ENCODE results near the gene C1orf21. TPM values are rescaled to one million over a fixed set of nuclear protein-coding genes. Genes with fewer than 3 reads are reported as not detected.

The C1orf21 gene
- total and polyA plus RNA-seq, 2 donors (not counting 3 experiments of a cell fraction or from before 2014, with no cell fraction given): 0.79 to 8.5 TPM

DNA sequence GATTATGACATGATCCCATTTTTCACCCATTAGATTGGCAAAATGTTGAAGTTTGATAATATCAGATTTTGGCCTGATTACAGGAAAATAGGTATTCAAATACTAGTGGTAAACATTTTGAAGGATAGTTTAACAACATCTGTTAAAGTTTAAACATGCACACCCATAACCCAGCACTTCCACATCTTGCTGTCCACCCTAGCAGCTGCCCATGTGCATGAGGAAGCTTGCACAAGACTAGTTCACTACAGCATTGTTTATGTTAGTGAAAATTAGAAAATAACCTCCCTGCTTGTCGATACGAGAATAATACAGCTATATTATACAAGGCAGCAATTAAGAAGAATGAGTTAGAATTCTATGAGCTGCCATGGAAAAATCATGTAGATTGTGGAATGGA is 127.6 kb downstream of the C1orf21 start:
- H3K4me1 ChIP-seq (ENCODE audit: control insufficient read depth, extremely low read depth, insufficient read depth, low read length): no peaks in the 10 kb centered on the region
- no peak for TF ChIP-seq JUN (IDR thresholded peaks at IDR 0.05; ENCODE audit: borderline replicate concordance, insufficient read depth, insufficient read length, low read depth)
- TF ChIP-seq CTCF (IDR thresholded peaks at IDR 0.05; ENCODE audit: extremely low read depth in 1 of 2, insufficient read depth in 1 of 2, low read depth in 1 of 2, low read length in 2 of 2): no peak
- no peak for TF ChIP-seq MYC (IDR thresholded peaks at IDR 0.05; ENCODE audit: low read depth, low read length)
- TF ChIP-seq POLR2AphosphoS5 (IDR thresholded peaks at IDR 0.05; ENCODE audit: insufficient read depth, low read depth, low read length): no peak
- TF ChIP-seq POLR2A (IDR thresholded peaks at IDR 0.05; ENCODE audit: low read depth, low read length): no peak
- no peak for TF ChIP-seq FOS (IDR thresholded peaks at IDR 0.05; ENCODE audit: borderline replicate concordance, insufficient read depth, low read length)
- no peak for TF ChIP-seq GATA2 (IDR thresholded peaks at IDR 0.05; ENCODE audit: insufficient read depth, insufficient read length, low read depth, low read length)
- TF ChIP-seq, protein P1, sequence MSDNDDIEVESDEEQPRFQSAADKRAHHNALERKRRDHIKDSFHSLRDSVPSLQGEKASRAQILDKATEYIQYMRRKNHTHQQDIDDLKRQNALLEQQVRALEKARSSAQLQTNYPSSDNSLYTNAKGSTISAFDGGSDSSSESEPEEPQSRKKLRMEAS (IDR thresholded peaks at IDR 0.05; ENCODE audit: insufficient read depth, insufficient read length): no peak
- TF ChIP-seq EZH2 (IDR thresholded peaks at IDR 0.05; ENCODE audit: borderline replicate concordance, low read depth, low read length, severe bottlenecking): no peak
- H3K4me2 ChIP-seq (ENCODE audit: insufficient read depth, low read length): no peak overlapping the region
- no peaks in the 10 kb centered on the region for H3K9me1 ChIP-seq (replicated peaks; ENCODE audit: control insufficient read depth, extremely low read depth, insufficient read depth, low read length)
- no peak for DNase-seq (ENCODE audit: low read depth, low spot score)
- H3K27ac ChIP-seq (ENCODE audit: insufficient read depth, low read depth, low read length): no peak overlapping the region
- no peaks in the 10 kb centered on the region for H4K20me1 ChIP-seq (replicated peaks; ENCODE audit: control insufficient read depth, extremely low read depth, insufficient read depth, low read length)
- H3K9ac ChIP-seq (replicated peaks; ENCODE audit: extremely low read depth, insufficient read depth, low read length): no peak overlapping the region
- CTCF ChIA-PET: no interaction called here
- dilution Hi-C loops (cut with MboI; ENCODE audit: extremely low pct_ligation_motif_present, low sequenced_read_pairs): no loop called here
- no peaks in the 10 kb centered on the region for H3K27me3 ChIP-seq (ENCODE audit: control insufficient read depth in 2 of 2, insufficient read depth in 2 of 2, low read length in 2 of 2)
- no peaks in the 10 kb centered on the region for H3K79me2 ChIP-seq (ENCODE audit: control insufficient read depth, insufficient read depth, low read length)
- no peak for FAIRE-seq
- BruUV-seq (replicated peaks): no TSS peak
- no peak overlapping the region for H3K4me3 ChIP-seq (replicated peaks in 1 of 3; ENCODE audit: insufficient read depth in 1 of 3, low read depth in 1 of 3, low read length in 3 of 3)
- no peaks in the 10 kb centered on the region for H3K9me3 ChIP-seq (replicated peaks; ENCODE audit: control insufficient read depth, insufficient read depth, low read length)
- POLR2A ChIA-PET: no interaction called here
- H2AFZ ChIP-seq (ENCODE audit: low read depth, low read length): no peak overlapping the region
- intact Hi-C loops (cut with micrococcal nuclease): no loop called here
- H3K36me3 ChIP-seq (ENCODE audit: control insufficient read depth in 2 of 2, extremely low read depth in 1 of 2, insufficient read depth in 2 of 2, low read length in 2 of 2): no peaks in the 10 kb centered on the region
